ENCODE results near the gene LHFPL3.

Gene LHFPL3

DNA sequence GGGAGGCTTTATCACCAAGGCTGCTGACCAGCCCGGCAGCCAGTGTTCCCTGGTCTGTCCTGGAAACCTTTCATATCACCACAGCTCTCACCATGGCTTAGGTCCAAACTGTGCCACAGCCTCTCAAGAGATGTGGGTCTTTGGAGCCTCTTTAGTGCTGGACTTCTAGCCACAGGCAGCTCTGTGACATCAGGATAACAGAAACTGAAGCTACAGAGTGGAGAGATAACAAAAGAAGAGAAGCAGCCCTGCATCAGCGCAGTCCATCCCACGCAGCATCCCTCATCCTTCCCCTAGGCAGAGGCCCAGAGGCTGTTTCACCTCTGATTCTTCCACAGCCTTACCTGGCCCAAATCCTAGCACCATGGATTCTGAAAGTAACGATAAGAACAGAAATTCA lies 497.7 kb downstream of the LHFPL3 start:
- no peak for DNase-seq (ENCODE audit: low read depth in 1 of 2, low spot score in 1 of 2)
- H3K27ac ChIP-seq (replicated peaks) = no peak overlapping the region
- TF ChIP-seq, protein P1, sequence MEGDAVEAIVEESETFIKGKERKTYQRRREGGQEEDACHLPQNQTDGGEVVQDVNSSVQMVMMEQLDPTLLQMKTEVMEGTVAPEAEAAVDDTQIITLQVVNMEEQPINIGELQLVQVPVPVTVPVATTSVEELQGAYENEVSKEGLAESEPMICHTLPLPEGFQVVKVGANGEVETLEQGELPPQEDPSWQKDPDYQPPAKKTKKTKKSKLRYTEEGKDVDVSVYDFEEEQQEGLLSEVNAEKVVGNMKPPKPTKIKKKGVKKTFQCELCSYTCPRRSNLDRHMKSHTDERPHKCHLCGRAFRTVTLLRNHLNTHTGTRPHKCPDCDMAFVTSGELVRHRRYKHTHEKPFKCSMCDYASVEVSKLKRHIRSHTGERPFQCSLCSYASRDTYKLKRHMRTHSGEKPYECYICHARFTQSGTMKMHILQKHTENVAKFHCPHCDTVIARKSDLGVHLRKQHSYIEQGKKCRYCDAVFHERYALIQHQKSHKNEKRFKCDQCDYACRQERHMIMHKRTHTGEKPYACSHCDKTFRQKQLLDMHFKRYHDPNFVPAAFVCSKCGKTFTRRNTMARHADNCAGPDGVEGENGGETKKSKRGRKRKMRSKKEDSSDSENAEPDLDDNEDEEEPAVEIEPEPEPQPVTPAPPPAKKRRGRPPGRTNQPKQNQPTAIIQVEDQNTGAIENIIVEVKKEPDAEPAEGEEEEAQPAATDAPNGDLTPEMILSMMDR (IDR thresholded peaks at IDR 0.05; ENCODE audit: insufficient read depth, low read length) = no peak
- TF ChIP-seq, protein P2, sequence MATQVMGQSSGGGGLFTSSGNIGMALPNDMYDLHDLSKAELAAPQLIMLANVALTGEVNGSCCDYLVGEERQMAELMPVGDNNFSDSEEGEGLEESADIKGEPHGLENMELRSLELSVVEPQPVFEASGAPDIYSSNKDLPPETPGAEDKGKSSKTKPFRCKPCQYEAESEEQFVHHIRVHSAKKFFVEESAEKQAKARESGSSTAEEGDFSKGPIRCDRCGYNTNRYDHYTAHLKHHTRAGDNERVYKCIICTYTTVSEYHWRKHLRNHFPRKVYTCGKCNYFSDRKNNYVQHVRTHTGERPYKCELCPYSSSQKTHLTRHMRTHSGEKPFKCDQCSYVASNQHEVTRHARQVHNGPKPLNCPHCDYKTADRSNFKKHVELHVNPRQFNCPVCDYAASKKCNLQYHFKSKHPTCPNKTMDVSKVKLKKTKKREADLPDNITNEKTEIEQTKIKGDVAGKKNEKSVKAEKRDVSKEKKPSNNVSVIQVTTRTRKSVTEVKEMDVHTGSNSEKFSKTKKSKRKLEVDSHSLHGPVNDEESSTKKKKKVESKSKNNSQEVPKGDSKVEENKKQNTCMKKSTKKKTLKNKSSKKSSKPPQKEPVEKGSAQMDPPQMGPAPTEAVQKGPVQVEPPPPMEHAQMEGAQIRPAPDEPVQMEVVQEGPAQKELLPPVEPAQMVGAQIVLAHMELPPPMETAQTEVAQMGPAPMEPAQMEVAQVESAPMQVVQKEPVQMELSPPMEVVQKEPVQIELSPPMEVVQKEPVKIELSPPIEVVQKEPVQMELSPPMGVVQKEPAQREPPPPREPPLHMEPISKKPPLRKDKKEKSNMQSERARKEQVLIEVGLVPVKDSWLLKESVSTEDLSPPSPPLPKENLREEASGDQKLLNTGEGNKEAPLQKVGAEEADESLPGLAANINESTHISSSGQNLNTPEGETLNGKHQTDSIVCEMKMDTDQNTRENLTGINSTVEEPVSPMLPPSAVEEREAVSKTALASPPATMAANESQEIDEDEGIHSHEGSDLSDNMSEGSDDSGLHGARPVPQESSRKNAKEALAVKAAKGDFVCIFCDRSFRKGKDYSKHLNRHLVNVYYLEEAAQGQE (IDR thresholded peaks at IDR 0.05; ENCODE audit: insufficient replicate concordance, low read depth) = no peak
- TF ChIP-seq POLR2AphosphoS5 (IDR thresholded peaks at IDR 0.05; ENCODE audit: low read depth) = no peak
- no peak for TF ChIP-seq SPI1 (IDR thresholded peaks at IDR 0.05; ENCODE audit: borderline replicate concordance, low read depth)
- TF ChIP-seq GABPA (IDR thresholded peaks at IDR 0.05; ENCODE audit: low read depth) = no peak
- H3K4me3 ChIP-seq (replicated peaks; ENCODE audit: insufficient read depth, low read length) = no peak overlapping the region
- H3K27me3 ChIP-seq (ENCODE audit: insufficient read depth, poor library complexity, severe bottlenecking) = peaks cover under 1% of the 10 kb centered on the region

DNA sequence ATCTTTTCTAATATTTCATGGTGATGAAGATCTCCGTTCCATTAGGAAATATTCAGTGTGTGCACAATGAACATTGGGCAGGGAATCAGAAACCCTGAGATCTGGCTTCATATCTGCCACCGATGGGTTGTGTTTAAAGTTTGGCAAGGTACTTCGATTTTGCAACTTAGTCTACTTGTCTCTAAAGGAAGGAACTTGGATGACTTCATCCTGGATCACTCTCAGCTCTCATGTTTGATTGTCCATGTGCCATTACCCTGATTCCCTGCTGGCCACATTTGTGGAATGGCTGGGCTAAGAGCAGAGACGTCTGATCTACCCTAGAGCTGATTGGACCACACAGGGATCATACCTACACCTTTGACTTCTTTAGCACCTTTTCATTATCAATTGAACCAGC lies 508.6 kb downstream of the LHFPL3 start:
- TF ChIP-seq POLR2AphosphoS5 (IDR thresholded peaks at IDR 0.05; ENCODE audit: low read depth) = no peak
- TF ChIP-seq, protein P2 (IDR thresholded peaks at IDR 0.05; ENCODE audit: insufficient replicate concordance, low read depth) = no peak
- TF ChIP-seq GABPA (IDR thresholded peaks at IDR 0.05; ENCODE audit: low read depth) = no peak
- TF ChIP-seq, protein P1 (IDR thresholded peaks at IDR 0.05; ENCODE audit: insufficient read depth, low read length) = no peak
- no peak for TF ChIP-seq SPI1 (IDR thresholded peaks at IDR 0.05; ENCODE audit: borderline replicate concordance, low read depth)
- DNase-seq (ENCODE audit: low read depth in 1 of 2, low spot score in 1 of 2) = no peak
- H3K27me3 ChIP-seq (ENCODE audit: insufficient read depth, poor library complexity, severe bottlenecking) = peaks cover 9% of the 10 kb centered on the region
- H3K4me3 ChIP-seq (replicated peaks; ENCODE audit: insufficient read depth, low read length) = no peak overlapping the region
- H3K27ac ChIP-seq (replicated peaks) = no peak overlapping the region

DNA sequence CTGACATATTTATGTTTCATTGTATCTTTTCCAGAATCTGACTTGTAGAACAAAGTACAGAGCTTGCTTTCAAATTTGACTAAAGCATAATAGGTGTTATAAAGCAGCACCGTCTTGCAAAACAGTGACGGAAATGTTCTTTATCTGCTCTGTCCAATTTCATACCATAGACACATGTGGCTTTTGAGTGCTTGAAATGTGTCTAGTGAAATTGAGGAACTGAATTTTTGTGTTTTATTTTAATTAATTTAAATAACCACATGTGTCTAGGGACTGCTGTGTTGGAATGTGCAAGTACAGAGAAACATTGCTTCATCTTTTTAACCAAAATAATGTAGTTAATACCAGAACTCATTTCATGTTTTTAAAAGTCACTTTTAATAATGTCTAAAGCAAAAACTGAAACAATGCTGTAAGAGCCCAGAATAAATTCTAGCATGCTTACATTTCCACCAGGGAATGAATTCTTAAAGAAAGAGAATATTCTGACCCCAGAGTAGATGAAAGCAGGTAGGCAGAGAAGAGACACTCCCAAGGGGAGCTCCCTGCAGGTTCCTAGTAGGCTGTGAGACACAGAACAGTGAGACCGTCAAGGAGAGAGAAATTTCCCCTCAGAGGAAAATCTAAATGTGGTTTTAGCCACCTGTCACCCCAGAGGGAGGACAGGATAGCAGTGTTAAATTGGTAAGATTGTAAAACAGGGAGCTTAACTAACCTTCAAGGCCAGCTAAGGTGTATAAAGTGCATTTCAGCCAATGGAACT lies 510.3 kb downstream of the LHFPL3 start:
- H3K27ac ChIP-seq (replicated peaks) = no peak overlapping the region
- H3K27me3 ChIP-seq (ENCODE audit: insufficient read depth, poor library complexity, severe bottlenecking) = peaks cover 8% of the 10 kb centered on the region
- no peak for DNase-seq (ENCODE audit: low read depth in 1 of 2, low spot score in 1 of 2)
- no peak overlapping the region for H3K4me3 ChIP-seq (replicated peaks; ENCODE audit: insufficient read depth, low read length)
- TF ChIP-seq, protein P1 (IDR thresholded peaks at IDR 0.05; ENCODE audit: insufficient read depth, low read length) = no peak
- TF ChIP-seq, protein P2 (IDR thresholded peaks at IDR 0.05; ENCODE audit: insufficient replicate concordance, low read depth) = no peak
- TF ChIP-seq SPI1 (IDR thresholded peaks at IDR 0.05; ENCODE audit: borderline replicate concordance, low read depth) (peak; percentile 35; the same call in 1 of the 2 replicates), POLR2AphosphoS5 (IDR thresholded peaks at IDR 0.05; ENCODE audit: low read depth) (no peak), GABPA (IDR thresholded peaks at IDR 0.05; ENCODE audit: low read depth) (no peak)
